Spinal cord (tissue), 10 donors: ENCODE data around the gene PARP11. TPM values are rescaled to one million over a fixed set of nuclear protein-coding genes. Genes with fewer than 3 reads are reported as not detected.

Experiments used
- DNase-seq, 6 donors: peaks; one replicate each; pipeline versions ENCODE4 v3.0.0 to v3.0.0-alpha.2; 2013 to 2015; ENCODE audit warnings: low spot score in 6 of 6, low read depth in 4 of 6
- H3K27ac ChIP-seq: one replicate; pipeline ENCODE4 v1.5.1; 2013; ENCODE audit warnings: low read depth, low read length, control low read depth
- H3K27me3 ChIP-seq: one replicate; pipeline ENCODE4 v1.6.1; 2013; ENCODE audit warnings: low read length; ENCODE audit not compliant: control insufficient read depth, insufficient read depth
- H3K36me3 ChIP-seq: one replicate; pipeline ENCODE4 v1.6.1; 2013; ENCODE audit warnings: low read length; ENCODE audit not compliant: control insufficient read depth, insufficient read depth
- H3K4me1 ChIP-seq: one replicate; pipeline ENCODE4 v1.6.1; 2013; ENCODE audit warnings: low read length; ENCODE audit not compliant: control insufficient read depth, insufficient read depth
- H3K4me3 ChIP-seq: one replicate; pipeline ENCODE4 v1.5.1; 2013; ENCODE audit warnings: low read depth, low read length, control low read depth
- H3K9me3 ChIP-seq: one replicate; pipeline ENCODE4 v1.6.1; 2013; ENCODE audit warnings: low read length; ENCODE audit not compliant: control insufficient read depth, insufficient read depth
- WGBS: methylation state at CpG from one replicate; pipeline ENCODE4 v1.1.5; 2013; ENCODE audit warnings: missing lambda C conversion rate; ENCODE audit not compliant: insufficient coverage; 5-methylcytosine and 5-hydroxymethylcytosine counted together
- polyA plus RNA-seq, 2 donors: library from polyadenylated mRNA; unstranded; fragments of 120-200 nt; gene quantifications; one replicate each; pipeline ENCODE4 v1.2.1, GENCODE V29; 2013; ENCODE audit not compliant: insufficient read length in 2 of 2
- total RNA-seq, 2 donors: library from RNA; depleted of rRNA in 1 of 2; stranded (reverse); fragments of 120-200 nt in 1 of 2; fragments of >200 nt in 1 of 2; gene quantifications; one replicate each; pipeline versions ENCODE4 v1.2.3 to v1.2.4, GENCODE V29; 2013 to 2014
- donor health status: healthy.

The PARP11 gene
- total and polyA plus RNA-seq, 4 donors: 9.6 to 12.0 (median 10.7) TPM

GRCh38 chr12:3904999-3905398 is 31.8 kb upstream of the PARP11 start:
- WGBS: 40% methylated on average over 1 of the region's 2 CpGs
- no peaks in the 10 kb centered on the region for H3K27me3 ChIP-seq
- DNase-seq: no peak

GRCh38 chr12:3902921-3903320 is 29.7 kb upstream of the PARP11 start:
- Histone ChIP-seq H3K4me1 (no peaks in the 10 kb centered on the region), H3K27me3 (no peaks in the 10 kb centered on the region), H3K9me3 (no peaks in the 10 kb centered on the region), H3K4me3 (no peak overlapping the region), H3K36me3 (no peaks in the 10 kb centered on the region), H3K27ac (no peak overlapping the region)
- peak in 1 of 6 donors; percentile 73 for DNase-seq

More at GRCh38 chr12:3904999-3905398, 31.8 kb upstream of the PARP11 start:
- Histone ChIP-seq H3K36me3 (no peaks in the 10 kb centered on the region), H3K9me3 (no peaks in the 10 kb centered on the region), H3K4me1 (no peaks in the 10 kb centered on the region), H3K4me3 (no peak overlapping the region), H3K27ac (no peak overlapping the region)

- Histone ChIP-seq H3K36me3 (no peaks in the 10 kb centered on the region), H3K4me1 (no peaks in the 10 kb centered on the region), H3K4me3 (no peak overlapping the region), H3K9me3 (no peaks in the 10 kb centered on the region), H3K27me3 (no peaks in the 10 kb centered on the region), H3K27ac (no peak overlapping the region)
- DNase-seq: no peak
Observed at GRCh38 chr12:3901116-3901515, 27.9 kb upstream of the PARP11 start.

- WGBS: 100% methylated on average over 1 of the region's 3 CpGs
- H3K9me3 ChIP-seq: no peaks in the 10 kb centered on the region
- H3K27ac ChIP-seq: no peak overlapping the region
- H3K4me3 ChIP-seq: no peak overlapping the region
- H3K36me3 ChIP-seq: no peaks in the 10 kb centered on the region
- no peaks in the 10 kb centered on the region for H3K27me3 ChIP-seq
- no peak for DNase-seq
- H3K4me1 ChIP-seq: no peaks in the 10 kb centered on the region
Observed at GRCh38 chr12:3898756-3899155, 25.6 kb upstream of the PARP11 start.

- DNase-seq: no peak
- Histone ChIP-seq H3K9me3 (no peaks in the 10 kb centered on the region), H3K27me3 (no peaks in the 10 kb centered on the region), H3K36me3 (no peaks in the 10 kb centered on the region), H3K4me3 (no peak overlapping the region), H3K4me1 (no peaks in the 10 kb centered on the region), H3K27ac (no peak overlapping the region)
- 84% methylated on average over 2 of the region's 7 CpGs for whole genome bisulfite sequencing
Observed at GRCh38 chr12:3897371-3897971, 24.3 kb upstream of the PARP11 start.

GRCh38 chr12:3896801-3897351 is 23.7 kb upstream of the PARP11 start:
- DNase-seq: peak in 2 of 6 donors; percentile 35 to 68
- H3K27ac ChIP-seq: no peak overlapping the region
- WGBS: 16% methylated on average over 2 of the region's 2 CpGs
- no peaks in the 10 kb centered on the region for H3K4me1 ChIP-seq
- no peaks in the 10 kb centered on the region for H3K9me3 ChIP-seq
- no peaks in the 10 kb centered on the region for H3K27me3 ChIP-seq
- H3K4me3 ChIP-seq: no peak overlapping the region
- no peaks in the 10 kb centered on the region for H3K36me3 ChIP-seq

GRCh38 chr12:3896356-3896755 is 23.2 kb upstream of the PARP11 start:
- no CpG with 5 or more reads among the region's 2 CpGs for WGBS
- Histone ChIP-seq H3K36me3 (no peaks in the 10 kb centered on the region), H3K4me3 (no peak overlapping the region), H3K27me3 (no peaks in the 10 kb centered on the region), H3K9me3 (no peaks in the 10 kb centered on the region), H3K27ac (no peak overlapping the region), H3K4me1 (no peaks in the 10 kb centered on the region)
- no peak for DNase-seq

- Histone ChIP-seq H3K36me3 (no peaks in the 10 kb centered on the region), H3K27ac (no peak overlapping the region), H3K9me3 (no peaks in the 10 kb centered on the region), H3K4me3 (no peak overlapping the region), H3K4me1 (no peaks in the 10 kb centered on the region), H3K27me3 (no peaks in the 10 kb centered on the region)
- DNase-seq: no peak
- WGBS: no CpG with 5 or more reads among the region's 2 CpGs
Observed at GRCh38 chr12:3892631-3893030, 19.4 kb upstream of the PARP11 start.

GRCh38 chr12:3891201-3891600 is 18.0 kb upstream of the PARP11 start:
- Histone ChIP-seq H3K4me1 (no peaks in the 10 kb centered on the region), H3K36me3 (no peaks in the 10 kb centered on the region), H3K9me3 (no peaks in the 10 kb centered on the region), H3K27me3 (no peaks in the 10 kb centered on the region), H3K27ac (no peak overlapping the region), H3K4me3 (no peak overlapping the region)
- DNase-seq: no peak
- WGBS: 73% methylated on average over 7 of the region's 10 CpGs

- Histone ChIP-seq H3K4me1 (no peaks in the 10 kb centered on the region), H3K27ac (no peak overlapping the region), H3K36me3 (no peaks in the 10 kb centered on the region), H3K9me3 (no peaks in the 10 kb centered on the region), H3K27me3 (no peaks in the 10 kb centered on the region), H3K4me3 (no peak overlapping the region)
- 87% methylated on average over 5 of the region's 7 CpGs for WGBS
- no peak for DNase-seq
Observed at GRCh38 chr12:3888659-3889058, 15.5 kb upstream of the PARP11 start.
